ENCODE data around the gene TSPYL6.

DNA sequence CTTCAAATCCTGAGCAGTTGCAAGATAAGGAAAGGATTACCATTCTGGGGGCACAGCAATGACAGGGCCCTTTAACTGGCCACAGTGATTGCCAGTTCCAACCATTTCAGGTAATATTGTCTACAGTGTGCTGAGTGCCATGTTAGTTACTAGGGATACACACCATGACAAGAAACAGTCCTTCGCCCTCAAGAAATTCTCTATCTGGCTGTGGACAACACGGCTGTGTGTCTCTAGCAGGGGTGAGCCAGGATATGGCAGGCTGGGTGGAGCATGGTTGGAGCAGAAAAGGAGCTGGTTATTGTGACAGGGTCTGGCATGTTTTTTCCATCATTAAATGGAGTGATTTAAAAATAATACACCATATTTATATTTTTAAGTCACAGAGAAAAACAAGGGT, 31.0 kb downstream of the TSPYL6 start:
- TF ChIP-seq, protein P1, sequence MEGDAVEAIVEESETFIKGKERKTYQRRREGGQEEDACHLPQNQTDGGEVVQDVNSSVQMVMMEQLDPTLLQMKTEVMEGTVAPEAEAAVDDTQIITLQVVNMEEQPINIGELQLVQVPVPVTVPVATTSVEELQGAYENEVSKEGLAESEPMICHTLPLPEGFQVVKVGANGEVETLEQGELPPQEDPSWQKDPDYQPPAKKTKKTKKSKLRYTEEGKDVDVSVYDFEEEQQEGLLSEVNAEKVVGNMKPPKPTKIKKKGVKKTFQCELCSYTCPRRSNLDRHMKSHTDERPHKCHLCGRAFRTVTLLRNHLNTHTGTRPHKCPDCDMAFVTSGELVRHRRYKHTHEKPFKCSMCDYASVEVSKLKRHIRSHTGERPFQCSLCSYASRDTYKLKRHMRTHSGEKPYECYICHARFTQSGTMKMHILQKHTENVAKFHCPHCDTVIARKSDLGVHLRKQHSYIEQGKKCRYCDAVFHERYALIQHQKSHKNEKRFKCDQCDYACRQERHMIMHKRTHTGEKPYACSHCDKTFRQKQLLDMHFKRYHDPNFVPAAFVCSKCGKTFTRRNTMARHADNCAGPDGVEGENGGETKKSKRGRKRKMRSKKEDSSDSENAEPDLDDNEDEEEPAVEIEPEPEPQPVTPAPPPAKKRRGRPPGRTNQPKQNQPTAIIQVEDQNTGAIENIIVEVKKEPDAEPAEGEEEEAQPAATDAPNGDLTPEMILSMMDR (IDR thresholded peaks at IDR 0.05), result no peak
- no peak for TF ChIP-seq POLR2A (IDR thresholded peaks at IDR 0.05)
